GM12878 (cell line): Measurements from ENCODE around the gene GRAMD1C. TPM values are rescaled to one million over a fixed set of nuclear protein-coding genes. Genes with fewer than 3 reads are reported as not detected.

ENCODE experiments used
- ATAC-seq: fragments of 200-7000 bp; cut with Tn5 transposase; 3 replicates; pipeline ENCODE4 v1.9.1; 2020; ENCODE audit warnings: mild to moderate bottlenecking, moderate library complexity
- BruUV-seq: library from RNA; stranded (reverse); fragments of 400-500 nt; replicated peaks from 2 replicates; lab custom pipeline; 2021; lab: Mats Ljungman, UMichigan
- CTCF ChIA-PET: fragments of 300-600 bp; sonication (Branson Sonifier 250); formaldehyde crosslinking; extraction: SDS; loops from one replicate; lab custom pipeline; 2021; ENCODE audit warnings: inconsistent platforms; lab: Yijun Ruan, JAX
- POLR2A ChIA-PET: fragments of 350-600 bp; formaldehyde crosslinking; extraction: SDS; loops from one replicate; lab custom pipeline; 2021; ENCODE audit warnings: inconsistent platforms; lab: Charles Lee
- RAD21 ChIA-PET: fragments of 300-600 bp; sonication (Branson Sonifier 250); formaldehyde crosslinking; loops from one replicate; lab custom pipeline; 2023; ENCODE audit warnings: antibody characterized with exemption; ENCODE audit not compliant: unreplicated experiment; lab: Charles Lee
- SMC1A ChIA-PET: fragments of 300-600 bp; sonication (Branson Sonifier 250); formaldehyde crosslinking; loops from one replicate; lab custom pipeline; 2023; ENCODE audit not compliant: unreplicated experiment, uncharacterized antibody; lab: Charles Lee
- DNase-seq: peaks from one replicate; pipeline ENCODE4 v3.0.0-alpha.2; 2011; ENCODE audit warnings: low read depth, low spot score
- FAIRE-seq: peaks from 3 replicates; lab custom pipeline; 2011; peaks lifted over from hg19 to GRCh38; lab: Jason Lieb, UNC
- H2AFZ ChIP-seq: 2 replicates; pipeline ENCODE4 v1.6.0; 2011; ENCODE audit warnings: low read depth, low read length, control low read depth; ENCODE audit not compliant: control insufficient read depth
- H3K27ac ChIP-seq: 2 replicates; pipeline ENCODE4 v1.5.1; 2011; ENCODE audit warnings: control low read depth; ENCODE audit not compliant: control insufficient read depth, insufficient read depth
- H3K27me3 ChIP-seq, 2 experiments: replicated peaks in 1 of 2; 2 replicates each; pipeline versions ENCODE4 v1.6.0 to v1.6.1; 2011; ENCODE audit warnings: low read length in 1 of 2; ENCODE audit not compliant: control insufficient read depth in 2 of 2, insufficient read depth in 2 of 2
- H3K36me3 ChIP-seq, 2 experiments: 2 replicates each; pipeline ENCODE4 v1.5.1; 2011; ENCODE audit warnings: low read length in 1 of 2; ENCODE audit not compliant: control insufficient read depth in 2 of 2, insufficient read depth in 2 of 2
- H3K4me1 ChIP-seq: 2 replicates; pipeline ENCODE4 v1.6.1; 2011; ENCODE audit warnings: mild to moderate bottlenecking, low read length, moderate library complexity, mixed read lengths; ENCODE audit not compliant: control insufficient read depth, insufficient read depth
- H3K4me2 ChIP-seq: 2 replicates; pipeline ENCODE4 v1.6.0; 2011; ENCODE audit warnings: control low read depth; ENCODE audit not compliant: control insufficient read depth, insufficient read depth
- H3K4me3 ChIP-seq: fragments of 200-600 bp; sonication (generic); 2 replicates; pipeline ENCODE4 v1.5.1; 2016
- H3K79me2 ChIP-seq: 2 replicates; pipeline ENCODE4 v1.6.0; 2011; ENCODE audit warnings: low read length; ENCODE audit not compliant: control insufficient read depth, insufficient read depth
- H3K9ac ChIP-seq: 2 replicates; pipeline ENCODE4 v1.8.0; 2011; ENCODE audit warnings: low read length, control low read depth, mixed read lengths; ENCODE audit not compliant: control insufficient read depth, insufficient read depth
- H3K9me3 ChIP-seq: replicated peaks from 3 replicates; pipeline ENCODE4 v1.5.1; 2011; ENCODE audit warnings: mild to moderate bottlenecking, low read length; ENCODE audit not compliant: control insufficient read depth, insufficient read depth
- H4K20me1 ChIP-seq: 2 replicates; pipeline ENCODE4 v1.6.0; 2011; ENCODE audit not compliant: control insufficient read depth, insufficient read depth
- CHD4 ChIP-seq: fragments of 200-600 bp; sonication (generic); IDR thresholded peaks from 2 replicates; pipeline ENCODE4 v1.6.1; 2016; ENCODE audit warnings: mild to moderate bottlenecking
- E2F4 ChIP-seq: IDR thresholded peaks from 2 replicates; pipeline ENCODE4 v1.6.1; 2012; ENCODE audit warnings: low read depth, low read length, improper control_type of control experiment
- E4F1 ChIP-seq: fragments of 450-650 bp; IDR thresholded peaks from 2 replicates; pipeline ENCODE4 v1.6.1; 2018; ENCODE audit warnings: borderline replicate concordance, mild to moderate bottlenecking; ENCODE audit not compliant: partially characterized antibody
- GABPA ChIP-seq: IDR thresholded peaks from 2 replicates; pipeline ENCODE4 v1.6.1; 2014; ENCODE audit warnings: antibody characterized with exemption, low read depth, mild to moderate bottlenecking, inconsistent platforms
- HCFC1 ChIP-seq: fragments of 150-350 bp; IDR thresholded peaks from 2 replicates; pipeline ENCODE4 v1.6.1; 2014; ENCODE audit warnings: low read length
- NR2C2 ChIP-seq: IDR thresholded peaks from 2 replicates; pipeline ENCODE4 v1.6.1; 2011; ENCODE audit warnings: borderline replicate concordance, low read depth; ENCODE audit not compliant: control insufficient read depth, insufficient read length
- PAX8 ChIP-seq: fragments of 450-650 bp; IDR thresholded peaks from 2 replicates; pipeline ENCODE4 v1.6.1; 2017; ENCODE audit warnings: mild to moderate bottlenecking, moderate library complexity
- SMC3 ChIP-seq: IDR thresholded peaks from 2 replicates; pipeline ENCODE4 v1.6.1; 2011; ENCODE audit warnings: low read length, improper control_type of control experiment, borderline replicate concordance
- TCF7 ChIP-seq: IDR thresholded peaks from 2 replicates; pipeline ENCODE4 v1.6.1; 2014; ENCODE audit warnings: antibody characterized with exemption, borderline replicate concordance
- ZNF274 ChIP-seq: IDR thresholded peaks from one replicate; pipeline ENCODE4 v1.8.0; 2011; ENCODE audit not compliant: insufficient read length, insufficient read depth
- WGBS: methylation state at CpG from one replicate; pipeline ENCODE4 v1.1.6; 2016; ENCODE audit warnings: low lambda C conversion rate; ENCODE audit not compliant: insufficient replicate concordance, insufficient coverage; ENCODE audit errors: missing lambda C conversion rate; 5-methylcytosine and 5-hydroxymethylcytosine counted together
- in situ Hi-C: fragments of 300-500 bp; cut with MboI; formaldehyde crosslinking; loops from 9 replicates; pipeline ENCODE4 v1.14.3; 2018; ENCODE audit warnings: mixed read lengths
- intact Hi-C: fragments of 100-400 bp; cut with micrococcal nuclease; formaldehyde crosslinking; loops from one replicate; pipeline ENCODE4 v1.14.2; 2022; ENCODE audit not compliant: unreplicated experiment
- polyA plus RNA-seq, 11 experiments: library from polyadenylated mRNA; depleted of rRNA in 4 of 11; unstranded in 6 of 11; stranded (reverse) in 5 of 11; fragments of >200 nt; fragmentation: Nextera tagmentation in 4 of 11; fragmentation: Illumina TruSeq in 1 of 11; extraction: Ambion mirVana in 4 of 11; extraction: Trizol in 1 of 11; gene quantifications; 1 replicate in 1 of 11; 2 replicates in 10 of 11; pipeline versions ENCODE4 v1.2.1 to v1.2.3, GENCODE V29; 2011 to 2016; ENCODE audit warnings: inconsistent platforms in 2 of 11, missing spikeins in 2 of 11, low read depth in 1 of 11
- total RNA-seq, 4 experiments: library from RNA; depleted of rRNA in 3 of 4; stranded (reverse); fragments of >200 nt in 3 of 4; fragmentation: Illumina TruSeq in 1 of 4; extraction: Trizol in 1 of 4; gene quantifications; 2 replicates each; pipeline versions ENCODE4 v1.2.1 to v1.2.3, GENCODE V29; 2013 to 2021

Gene GRAMD1C
- total and polyA plus RNA-seq, 10 of the 15 experiments (the other 5 are each of a cell fraction or from before 2014, with no cell fraction given), result 3.2 to 9.2 (median 5.5) TPM

GRCh38 chr3:113895964-113896363 is 57.4 kb downstream of the GRAMD1C start:
- FAIRE-seq (no peak), ATAC-seq (no peak), DNase-seq (no peak)
- no peaks in the 10 kb centered on the region for H3K4me1 ChIP-seq
- H4K20me1 ChIP-seq, result no peaks in the 10 kb centered on the region
- intact Hi-C loops (no loop called here), in situ Hi-C loops (no loop called here)
- no peak overlapping the region for H3K4me2 ChIP-seq
- H3K27ac ChIP-seq, result no peak overlapping the region
- ChIA-PET RAD21 (interaction anchor here (1.0 kb wide), 1 partner anchor 17 kb away, joined by 3 read pairs; no protein-coding TSS in a partner anchor), SMC1A (interaction anchor here (0.7 to 2.0 kb wide), 4 partner anchors 17 to 55 kb away, joined by 3 to 7 read pairs (median 4); no protein-coding TSS in a partner anchor), CTCF (interaction anchor here (1.4 to 2.5 kb wide), 2 partner anchors 51 to 160 kb away, joined by 3 to 9 read pairs; no protein-coding TSS in a partner anchor), POLR2A (no interaction called here)
- H3K79me2 ChIP-seq, result no peaks in the 10 kb centered on the region
- no peak overlapping the region for H3K9ac ChIP-seq
- H3K4me3 ChIP-seq, result no peak overlapping the region
- H2AFZ ChIP-seq, result no peak overlapping the region
- no peaks in the 10 kb centered on the region for H3K27me3 ChIP-seq
- WGBS, result 95% methylated on average over 3 of the region's 3 CpGs
- no TSS peak for BruUV-seq
- H3K36me3 ChIP-seq, result no peaks in the 10 kb centered on the region
- TF ChIP-seq PAX8 (no peak), ZNF274 (no peak), SMC3 (no peak), CHD4 (no peak), TCF7 (no peak), E4F1 (no peak), E2F4 (no peak), HCFC1 (no peak), GABPA (no peak), NR2C2 (no peak)
- no peaks in the 10 kb centered on the region for H3K9me3 ChIP-seq
